HepG2 (cell line): Measurements from ENCODE around the gene AFF4. TPM values are rescaled to one million over a fixed set of nuclear protein-coding genes. Genes with fewer than 3 reads are reported as not detected.

Experiments
- CREM ChIP-seq, 2 experiments: sonication (generic) in 1 of 2; formaldehyde crosslinking in 1 of 2; IDR thresholded peaks; 2 replicates each; pipeline versions ENCODE4 v1.4.0 to v1.6.1; 2016 to 2020; ENCODE audit warnings: antibody characterized with exemption in 1 of 2, mild to moderate bottlenecking in 1 of 2, missing genetic modification reagents in 1 of 2
- EP300 ChIP-seq, 3 experiments: sonication (generic) in 1 of 3; formaldehyde crosslinking in 1 of 3; IDR thresholded peaks; 2 replicates each; pipeline versions ENCODE4 v1.5.1 to v1.6.1; 2011 to 2020; ENCODE audit warnings: low read depth in 2 of 3, low read length in 2 of 3, borderline replicate concordance in 1 of 3, improper control_type of control experiment in 1 of 3, mild to moderate bottlenecking in 1 of 3, missing genetic modification reagents in 1 of 3, moderate library complexity in 1 of 3
- HNF1B ChIP-seq: sonication (generic); formaldehyde crosslinking; IDR thresholded peaks from 2 replicates; pipeline ENCODE4 v1.5.1; 2020; ENCODE audit warnings: mild to moderate bottlenecking, moderate library complexity, missing genetic modification reagents
- MAFK ChIP-seq, 2 experiments: IDR thresholded peaks in 1 of 2; conservative IDR thresholded peaks in 1 of 2; 2 replicates each; pipeline ENCODE4 v1.6.1; 2011; ENCODE audit warnings: improper control_type of control experiment in 2 of 2, low read length in 2 of 2
- MAZ ChIP-seq, 2 experiments: sonication (generic) in 1 of 2; formaldehyde crosslinking in 1 of 2; IDR thresholded peaks; 2 replicates each; pipeline versions ENCODE4 v1.5.0 to v1.6.1; 2012 to 2020; ENCODE audit warnings: low read depth in 2 of 2, mild to moderate bottlenecking in 2 of 2, borderline replicate concordance in 1 of 2, improper control_type of control experiment in 1 of 2, low read length in 1 of 2, missing genetic modification reagents in 1 of 2, moderate library complexity in 1 of 2
- MED1 ChIP-seq: sonication (generic); formaldehyde crosslinking; IDR thresholded peaks from 2 replicates; pipeline ENCODE4 v1.4.0; 2020; ENCODE audit warnings: missing genetic modification reagents
- MTA3 ChIP-seq: sonication (generic); formaldehyde crosslinking; IDR thresholded peaks from 2 replicates; pipeline ENCODE4 v1.4.0; 2020; ENCODE audit warnings: missing genetic modification reagents
- POLR2A ChIP-seq, 2 experiments: IDR thresholded peaks; 2 replicates each; pipeline ENCODE4 v1.6.1; 2011; ENCODE audit warnings: low read depth in 2 of 2, low read length in 2 of 2, mild to moderate bottlenecking in 1 of 2, moderate library complexity in 1 of 2; ENCODE audit not compliant: insufficient read depth in 1 of 2
- POLR2AphosphoS5 ChIP-seq: IDR thresholded peaks from 2 replicates; pipeline ENCODE4 v1.6.1; 2012; ENCODE audit warnings: low read depth, low read length
- RARA ChIP-seq: IDR thresholded peaks from 2 replicates; pipeline ENCODE4 v1.6.1; 2016; ENCODE audit warnings: missing genetic modification reagents, missing compliant biosample characterization
- SAP130 ChIP-seq: IDR thresholded peaks from 2 replicates; pipeline ENCODE4 v1.6.1; 2016; ENCODE audit warnings: low read depth
- TFAP4 ChIP-seq: sonication (generic); IDR thresholded peaks from 2 replicates; pipeline ENCODE4 v1.6.1; 2016; ENCODE audit warnings: low read depth, borderline replicate concordance
- ZNF317 ChIP-seq: sonication (generic); formaldehyde crosslinking; IDR thresholded peaks from 2 replicates; pipeline ENCODE4 v1.5.0; 2020; ENCODE audit warnings: mild to moderate bottlenecking, missing genetic modification reagents
- ZNF564 ChIP-seq: sonication (generic); formaldehyde crosslinking; IDR thresholded peaks from 2 replicates; pipeline ENCODE4 v1.8.1; 2023; ENCODE audit warnings: mild to moderate bottlenecking, missing genetic modification reagents
- polyA plus RNA-seq, 8 experiments: library from polyadenylated mRNA; depleted of rRNA in 3 of 8; stranded (reverse) in 7 of 8; unstranded in 1 of 8; fragments of >200 nt; fragmentation: Illumina TruSeq in 4 of 8; extraction: Trizol in 4 of 8; gene quantifications; 2 replicates each; pipeline versions ENCODE4 v1.2.1 to v1.2.3, GENCODE V29; 2011 to 2016; ENCODE audit warnings: low read depth in 4 of 8, missing spikeins in 1 of 8, mixed read lengths in 1 of 8; ENCODE audit not compliant: insufficient read depth in 1 of 8
- total RNA-seq, 5 experiments: library from RNA; depleted of rRNA; stranded (reverse); fragments of >200 nt; fragmentation: Illumina TruSeq; extraction: Trizol; gene quantifications; 2 replicates each; pipeline ENCODE4 v1.2.3, GENCODE V29; 2016; ENCODE audit warnings: low read depth in 1 of 5
- TF ChIP-seq, protein P1 (sequence below): sonication (generic); formaldehyde crosslinking; IDR thresholded peaks from 2 replicates; pipeline ENCODE4 v1.5.0; 2020; ENCODE audit warnings: missing genetic modification reagents
- TF ChIP-seq, protein P2 (sequence below): sonication (generic); formaldehyde crosslinking; IDR thresholded peaks from 2 replicates; pipeline ENCODE4 v1.4.0; 2020; ENCODE audit warnings: missing genetic modification reagents
- TF ChIP-seq, protein P3 (sequence below), 2 experiments: sonication (generic) in 1 of 2; formaldehyde crosslinking in 1 of 2; IDR thresholded peaks; 2 replicates each; pipeline versions ENCODE4 v1.4.0 to v1.6.1; 2016 to 2020; ENCODE audit warnings: borderline replicate concordance in 1 of 2, low read depth in 1 of 2, mild to moderate bottlenecking in 1 of 2, missing genetic modification reagents in 1 of 2

Gene AFF4
- total and polyA plus RNA-seq, 2 of the 13 experiments (the other 11 are each of a cell fraction or from before 2014, with no cell fraction given), result 22.1 to 25.5 TPM

DNA sequence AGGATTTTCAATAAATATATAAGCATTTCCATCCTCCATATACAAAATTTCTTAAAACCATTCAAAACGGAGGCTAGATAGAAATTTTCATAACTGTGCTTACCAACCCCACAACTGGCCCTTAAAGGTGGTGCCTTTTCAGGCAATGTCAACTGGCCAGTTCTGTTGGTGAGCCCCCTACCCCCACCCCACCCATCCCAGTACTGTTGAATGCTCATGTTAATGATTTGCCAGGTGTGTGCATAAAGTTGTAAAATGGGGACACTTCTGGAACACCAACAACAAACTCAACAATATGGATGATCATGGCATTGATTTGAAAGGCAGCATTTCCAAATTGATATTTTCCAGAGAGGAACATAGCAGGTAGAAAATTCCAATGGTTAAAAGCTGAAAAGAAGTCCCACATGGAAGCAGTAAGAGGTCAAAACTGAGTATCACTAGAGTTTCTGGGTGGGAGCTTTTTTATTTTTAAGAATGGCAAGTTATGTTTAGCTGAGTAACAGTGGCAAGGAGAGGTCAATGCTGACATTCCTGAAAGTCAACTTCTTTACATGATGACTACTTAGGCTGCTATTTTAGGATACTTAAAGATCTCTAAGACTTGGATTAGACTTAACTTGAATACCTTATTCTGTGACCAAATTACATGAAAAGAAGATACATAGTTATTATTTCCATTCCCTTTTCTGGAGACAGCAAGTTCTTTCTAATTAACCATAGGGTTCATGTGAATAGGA is 87.2 kb downstream of the AFF4 start (continued):
- TF ChIP-seq MAZ (IDR thresholded peaks at IDR 0.05; ENCODE audit: borderline replicate concordance, low read depth, low read length) (peak; percentile 20; the same call in 1 of the 2 replicates), MAZ (CRISPR knock-in tag; IDR thresholded peaks at IDR 0.05; ENCODE audit: low read depth) (no peak), MED1 (CRISPR knock-in tag) (peak; percentile 19; the same call in 1 of the 2 replicates), RARA (CRISPR knock-in tag) (peak; percentile 25; the same call in 1 of the 2 replicates), CREM (IDR thresholded peaks at IDR 0.05) (peak; percentile 24; the same call in 1 of the 2 replicates), CREM (CRISPR knock-in tag; IDR thresholded peaks at IDR 0.05) (no peak), ZNF564 (CRISPR knock-in tag) (no peak), POLR2A (IDR thresholded peaks at IDR 0.05; ENCODE audit: insufficient read depth in 1 of 2, low read depth in 2 of 2, low read length in 2 of 2) (peak in 1 of 2 experiments; percentile 33; a peak in 1 of 4 replicates), MTA3 (CRISPR knock-in tag) (no peak), ZNF317 (CRISPR knock-in tag) (0 out of 2 replicates have a peak, but pooled peaks have one; percentile 23), TFAP4 (no peak), MAFK (conservative IDR thresholded peaks at IDR 0.05 in 1 of 2, IDR thresholded peaks at IDR 0.05 in 1 of 2; ENCODE audit: low read length in 2 of 2) (no peak), POLR2AphosphoS5 (peak; percentile 62), SAP130 (peak; percentile 55), HNF1B (CRISPR knock-in tag) (peak; percentile 68), EP300 (IDR thresholded peaks at IDR 0.05; ENCODE audit: low read depth in 2 of 2, low read length in 2 of 2) (0 out of 4 replicates have a peak, but pooled peaks of 1 of the 2 experiments have one; percentile 20), EP300 (CRISPR knock-in tag; IDR thresholded peaks at IDR 0.05; ENCODE audit: borderline replicate concordance) (no peak)
- TF ChIP-seq, protein P1, sequence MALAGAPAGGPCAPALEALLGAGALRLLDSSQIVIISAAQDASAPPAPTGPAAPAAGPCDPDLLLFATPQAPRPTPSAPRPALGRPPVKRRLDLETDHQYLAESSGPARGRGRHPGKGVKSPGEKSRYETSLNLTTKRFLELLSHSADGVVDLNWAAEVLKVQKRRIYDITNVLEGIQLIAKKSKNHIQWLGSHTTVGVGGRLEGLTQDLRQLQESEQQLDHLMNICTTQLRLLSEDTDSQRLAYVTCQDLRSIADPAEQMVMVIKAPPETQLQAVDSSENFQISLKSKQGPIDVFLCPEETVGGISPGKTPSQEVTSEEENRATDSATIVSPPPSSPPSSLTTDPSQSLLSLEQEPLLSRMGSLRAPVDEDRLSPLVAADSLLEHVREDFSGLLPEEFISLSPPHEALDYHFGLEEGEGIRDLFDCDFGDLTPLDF (CRISPR knock-in tag), result no peak
- TF ChIP-seq, protein P2, sequence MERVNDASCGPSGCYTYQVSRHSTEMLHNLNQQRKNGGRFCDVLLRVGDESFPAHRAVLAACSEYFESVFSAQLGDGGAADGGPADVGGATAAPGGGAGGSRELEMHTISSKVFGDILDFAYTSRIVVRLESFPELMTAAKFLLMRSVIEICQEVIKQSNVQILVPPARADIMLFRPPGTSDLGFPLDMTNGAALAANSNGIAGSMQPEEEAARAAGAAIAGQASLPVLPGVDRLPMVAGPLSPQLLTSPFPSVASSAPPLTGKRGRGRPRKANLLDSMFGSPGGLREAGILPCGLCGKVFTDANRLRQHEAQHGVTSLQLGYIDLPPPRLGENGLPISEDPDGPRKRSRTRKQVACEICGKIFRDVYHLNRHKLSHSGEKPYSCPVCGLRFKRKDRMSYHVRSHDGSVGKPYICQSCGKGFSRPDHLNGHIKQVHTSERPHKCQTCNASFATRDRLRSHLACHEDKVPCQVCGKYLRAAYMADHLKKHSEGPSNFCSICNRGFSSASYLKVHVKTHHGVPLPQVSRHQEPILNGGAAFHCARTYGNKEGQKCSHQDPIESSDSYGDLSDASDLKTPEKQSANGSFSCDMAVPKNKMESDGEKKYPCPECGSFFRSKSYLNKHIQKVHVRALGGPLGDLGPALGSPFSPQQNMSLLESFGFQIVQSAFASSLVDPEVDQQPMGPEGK (CRISPR knock-in tag), result peak; percentile 45; the same call in 1 of the 2 replicates
- TF ChIP-seq, protein P3, sequence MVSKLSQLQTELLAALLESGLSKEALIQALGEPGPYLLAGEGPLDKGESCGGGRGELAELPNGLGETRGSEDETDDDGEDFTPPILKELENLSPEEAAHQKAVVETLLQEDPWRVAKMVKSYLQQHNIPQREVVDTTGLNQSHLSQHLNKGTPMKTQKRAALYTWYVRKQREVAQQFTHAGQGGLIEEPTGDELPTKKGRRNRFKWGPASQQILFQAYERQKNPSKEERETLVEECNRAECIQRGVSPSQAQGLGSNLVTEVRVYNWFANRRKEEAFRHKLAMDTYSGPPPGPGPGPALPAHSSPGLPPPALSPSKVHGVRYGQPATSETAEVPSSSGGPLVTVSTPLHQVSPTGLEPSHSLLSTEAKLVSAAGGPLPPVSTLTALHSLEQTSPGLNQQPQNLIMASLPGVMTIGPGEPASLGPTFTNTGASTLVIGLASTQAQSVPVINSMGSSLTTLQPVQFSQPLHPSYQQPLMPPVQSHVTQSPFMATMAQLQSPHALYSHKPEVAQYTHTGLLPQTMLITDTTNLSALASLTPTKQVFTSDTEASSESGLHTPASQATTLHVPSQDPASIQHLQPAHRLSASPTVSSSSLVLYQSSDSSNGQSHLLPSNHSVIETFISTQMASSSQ (IDR thresholded peaks at IDR 0.05; ENCODE audit: low read depth), result peak; percentile 77
- TF ChIP-seq, protein P3 (CRISPR knock-in tag; IDR thresholded peaks at IDR 0.05; ENCODE audit: borderline replicate concordance), result no peak
